ENCODE results near the gene NR1D1.

The NR1D1 gene

GRCh38 chr17:40124279-40125141 lies 24.1 kb upstream of the NR1D1 start:
- TF ChIP-seq CTCF (IDR thresholded peaks at IDR 0.05), result no peak

- TF ChIP-seq CTCF (IDR thresholded peaks at IDR 0.05), result no peak
Observed at GRCh38 chr17:40123811-40124114, 23.4 kb upstream of the NR1D1 start.

- TF ChIP-seq CTCF (IDR thresholded peaks at IDR 0.05), result no peak
Observed at GRCh38 chr17:40122999-40123810, 22.8 kb upstream of the NR1D1 start.

GRCh38 chr17:40122136-40122998 lies 22.0 kb upstream of the NR1D1 start:
- no peak for TF ChIP-seq CTCF (IDR thresholded peaks at IDR 0.05)

GRCh38 chr17:40121181-40122135 lies 21.1 kb upstream of the NR1D1 start, which contains the start of gene MSL1:
MSL1 (plus strand) TSS chr17:40121971; CDS start chr17:40122613, 642 bp downstream.
- TF ChIP-seq CTCF (IDR thresholded peaks at IDR 0.05), result no peak

- TF ChIP-seq CTCF (IDR thresholded peaks at IDR 0.05), result no peak
Observed at GRCh38 chr17:40115101-40115436, 14.7 kb upstream of the NR1D1 start.
